ENCODE results near the gene FSIP1.

FSIP1 gene

GRCh38 chr15:39770748-39771689 is 11.6 kb downstream of the FSIP1 start:
- H3K4me3 ChIP-seq = peak overlapping the region; percentile 49
- no peak for DNase-seq (ENCODE audit: low spot score)
- TF ChIP-seq CTCF (IDR thresholded peaks at IDR 0.05) = no peak
- H3K27ac ChIP-seq = peak overlapping the region; percentile 24 to 48

DNA sequence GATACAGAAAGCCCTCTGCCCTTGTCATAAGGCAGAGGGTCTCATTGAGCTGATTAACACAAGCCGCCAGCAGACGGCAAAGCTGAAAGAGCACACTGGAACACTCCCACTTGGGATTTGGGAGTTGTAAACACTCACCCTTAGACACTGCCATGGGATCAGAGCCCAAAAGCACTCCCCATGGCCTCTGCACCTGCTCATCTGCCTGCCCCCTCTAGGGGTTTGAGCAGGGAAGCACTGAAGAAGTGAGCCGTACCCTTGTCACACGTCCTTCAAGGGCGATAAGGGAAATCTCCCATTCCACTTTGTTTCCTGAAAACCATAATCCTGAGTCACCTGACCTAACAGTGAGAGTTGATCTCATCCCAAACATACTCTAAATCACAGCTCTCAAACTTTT is 14.7 kb downstream of the FSIP1 start:
- TF ChIP-seq CTCF (IDR thresholded peaks at IDR 0.05) = no peak
- Histone ChIP-seq H3K27ac (no peak overlapping the region), H3K4me3 (no peak overlapping the region)
- no peak for DNase-seq (ENCODE audit: low spot score)

- H3K4me3 ChIP-seq = no peak overlapping the region
- H3K27ac ChIP-seq = no peak overlapping the region
- TF ChIP-seq CTCF (IDR thresholded peaks at IDR 0.05) = no peak
- DNase-seq (ENCODE audit: low spot score) = no peak
Measured at GRCh38 chr15:39761006-39761405, 21.6 kb downstream of the FSIP1 start.

- no peak overlapping the region for H3K27ac ChIP-seq
Measured at GRCh38 chr15:39756806-39757522, 25.7 kb downstream of the FSIP1 start.

GRCh38 chr15:39752991-39753390 is 29.6 kb downstream of the FSIP1 start:
- no peak overlapping the region for H3K4me3 ChIP-seq
- no peak for DNase-seq (ENCODE audit: low spot score)
- TF ChIP-seq CTCF (IDR thresholded peaks at IDR 0.05) = no peak
- H3K27ac ChIP-seq = no peak overlapping the region

More at GRCh38 chr15:39756806-39757522, 25.7 kb downstream of the FSIP1 start:
- DNase-seq (ENCODE audit: low spot score) = no peak
- TF ChIP-seq CTCF (IDR thresholded peaks at IDR 0.05) = peak; percentile 68
- no peak overlapping the region for H3K4me3 ChIP-seq

- no peak for DNase-seq (ENCODE audit: low spot score)
- TF ChIP-seq CTCF (IDR thresholded peaks at IDR 0.05) = no peak
- Histone ChIP-seq H3K27ac (no peak overlapping the region), H3K4me3 (no peak overlapping the region)
Measured at GRCh38 chr15:39752246-39752645, 30.4 kb downstream of the FSIP1 start.

Measured in coronary artery (tissue), 2 donors.